ENCODE data around the gene CELF1.

Gene CELF1

GRCh38 chr11:47417712-47418111 lies 135.2 kb downstream of the CELF1 start:
- no peaks in the 10 kb centered on the region for H3K27me3 ChIP-seq (ENCODE audit: control insufficient read depth in 5 of 5, insufficient read depth in 4 of 5, low read length in 5 of 5)
- no peak overlapping the region for H3K4me3 ChIP-seq (ENCODE audit: low read depth in 1 of 5, low read length in 5 of 5)
- H3K9ac ChIP-seq (ENCODE audit: low read length in 5 of 5), result no peak overlapping the region
- no peaks in the 10 kb centered on the region for H3K9me3 ChIP-seq (ENCODE audit: control insufficient read depth in 5 of 5, low read length in 5 of 5)
- peaks cover 0 to 23% (median 14%) of the 10 kb centered on the region in 5 donors for H3K4me1 ChIP-seq (ENCODE audit: control insufficient read depth in 5 of 5, insufficient read depth in 5 of 5, low read length in 5 of 5)
- H3K27ac ChIP-seq (ENCODE audit: low read depth, low read length), result no peak overlapping the region
- H3K36me3 ChIP-seq (ENCODE audit: control insufficient read depth in 5 of 5, insufficient read depth in 5 of 5, low read length in 5 of 5), result peaks cover 0 to 85% (median 67%) of the 10 kb centered on the region in 5 donors

GRCh38 chr11:47415949-47416472 lies 136.9 kb downstream of the CELF1 start:
- no peak overlapping the region for H3K4me3 ChIP-seq (ENCODE audit: low read depth in 1 of 5, low read length in 5 of 5)
- no peaks in the 10 kb centered on the region for H3K27me3 ChIP-seq (ENCODE audit: control insufficient read depth in 5 of 5, insufficient read depth in 4 of 5, low read length in 5 of 5)
- H3K36me3 ChIP-seq (ENCODE audit: control insufficient read depth in 5 of 5, insufficient read depth in 5 of 5, low read length in 5 of 5), result peaks cover 0 to 78% (median 58%) of the 10 kb centered on the region in 5 donors
- H3K9me3 ChIP-seq (ENCODE audit: control insufficient read depth in 5 of 5, low read length in 5 of 5), result no peaks in the 10 kb centered on the region
- peak overlapping the region; percentile 76 for H3K27ac ChIP-seq (ENCODE audit: low read depth, low read length)
- peaks cover 0 to 23% (median 14%) of the 10 kb centered on the region in 5 donors for H3K4me1 ChIP-seq (ENCODE audit: control insufficient read depth in 5 of 5, insufficient read depth in 5 of 5, low read length in 5 of 5)
- peak overlapping the region in 2 of 5 donors; percentile 43 to 49 for H3K9ac ChIP-seq (ENCODE audit: low read length in 5 of 5)
